OCI-LY1 (cell line): ENCODE results near the gene ZFY.
"Not testable (repeated sequence)": the region's sequence is repeated elsewhere in the genome, so short reads cannot be mapped to it uniquely, and the experiment has no call there.

ENCODE experiments used
- H2AFZ ChIP-seq: fragments of 200-600 bp; sonication (generic), shearing (Covaris generic); 2 replicates; pipeline ENCODE4 v1.6.0; 2014; ENCODE audit warnings: antibody characterized with exemption, mild to moderate bottlenecking, low read length
- H3F3A ChIP-seq: fragments of 200-600 bp; sonication (generic), shearing (Covaris generic); 2 replicates; pipeline ENCODE4 v1.6.0; 2014; ENCODE audit warnings: mild to moderate bottlenecking, antibody characterized with exemption, low read length, moderate library complexity; ENCODE audit not compliant: insufficient read depth
- H3K27ac ChIP-seq: fragments of 200-600 bp; sonication (generic); 2 replicates; pipeline ENCODE4 v1.5.1; 2014; ENCODE audit warnings: low read length, mixed run types, mild to moderate bottlenecking, low read depth; ENCODE audit not compliant: poor library complexity, severe bottlenecking
- H3K27me3 ChIP-seq: fragments of 200-600 bp; sonication (generic); 2 replicates; pipeline ENCODE4 v1.6.0; 2014; ENCODE audit warnings: antibody characterized with exemption, mild to moderate bottlenecking, low read length, moderate library complexity; ENCODE audit not compliant: insufficient read depth
- H3K36me3 ChIP-seq: fragments of 200-600 bp; sonication (generic); 2 replicates; pipeline ENCODE4 v1.6.1; 2014; ENCODE audit warnings: mild to moderate bottlenecking, antibody characterized with exemption, low read length, moderate library complexity, mixed read lengths; ENCODE audit not compliant: insufficient read depth
- H3K4me1 ChIP-seq: fragments of 200-600 bp; sonication (generic); 2 replicates; pipeline ENCODE4 v1.5.1; 2014; ENCODE audit warnings: mild to moderate bottlenecking, low read length, moderate library complexity; ENCODE audit not compliant: insufficient read depth, severe bottlenecking
- H3K4me2 ChIP-seq: fragments of 200-600 bp; sonication (generic), shearing (Covaris generic); 2 replicates; pipeline ENCODE4 v1.6.1; 2014; ENCODE audit warnings: low read length
- H3K4me3 ChIP-seq: fragments of 200-600 bp; sonication (generic); 2 replicates; pipeline ENCODE4 v1.5.1; 2014; ENCODE audit warnings: low read length, low read depth, mild to moderate bottlenecking, mixed read lengths; ENCODE audit not compliant: poor library complexity, severe bottlenecking
- H3K79me2 ChIP-seq: fragments of 200-600 bp; shearing (Covaris generic); 2 replicates; pipeline ENCODE4 v1.6.1; 2016; ENCODE audit warnings: mixed run types, low read length, mixed read lengths; ENCODE audit not compliant: insufficient read depth
- H3K9ac ChIP-seq: fragments of 200-600 bp; sonication (generic), shearing (Covaris generic); 2 replicates; pipeline ENCODE4 v1.6.1; 2014; ENCODE audit warnings: mild to moderate bottlenecking, low read length, mixed read lengths
- H3K9me2 ChIP-seq: fragments of 200-600 bp; sonication (generic), shearing (Covaris generic); 2 replicates; pipeline ENCODE4 v1.6.1; 2014; ENCODE audit warnings: low read depth, mild to moderate bottlenecking, low read length, mixed read lengths
- H3K9me3 ChIP-seq: fragments of 200-600 bp; shearing (Covaris generic); 2 replicates; pipeline ENCODE4 v1.6.1; 2014; ENCODE audit warnings: low read length, mixed read lengths
- H4K20me1 ChIP-seq: fragments of 200-600 bp; sonication (generic), shearing (Covaris generic); 2 replicates; pipeline ENCODE4 v1.6.0; 2016; ENCODE audit warnings: mild to moderate bottlenecking, low read length; ENCODE audit not compliant: insufficient read depth
- CTCF ChIP-seq: fragments of 200-600 bp; sonication (generic), shearing (Covaris generic); IDR thresholded peaks from 2 replicates; pipeline ENCODE4 v1.5.1; 2017; ENCODE audit warnings: mild to moderate bottlenecking, antibody characterized with exemption, low read length, moderate library complexity, mixed read lengths
- EZH2 ChIP-seq: fragments of 200-600 bp; sonication (generic), shearing (Covaris generic); IDR thresholded peaks from 2 replicates; pipeline ENCODE4 v1.8.0; 2017; ENCODE audit warnings: borderline replicate concordance, mixed run types, mild to moderate bottlenecking, antibody characterized with exemption, low read length, moderate library complexity, mixed read lengths

ZFY gene

GRCh38 chrY:2984491-2984890, 49.3 kb downstream of the ZFY start:
- TF ChIP-seq EZH2 (no peak), CTCF (no peak)
- Histone ChIP-seq H3K9me2 (no peaks in the 10 kb centered on the region), H3K9ac (no peak overlapping the region)

GRCh38 chrY:2987178-2987577, 52.0 kb downstream of the ZFY start:
- H3K4me1 ChIP-seq, H3K9ac ChIP-seq, H3K9me3 ChIP-seq, H3K79me2 ChIP-seq, H3K4me3 ChIP-seq, H4K20me1 ChIP-seq, H3K27ac ChIP-seq, H3K27me3 ChIP-seq, H3K36me3 ChIP-seq, H3F3A ChIP-seq, H3K4me2 ChIP-seq, H3K9me2 ChIP-seq, H2AFZ ChIP-seq: not testable (repeated sequence)

More at GRCh38 chrY:2984491-2984890, 49.3 kb downstream of the ZFY start:
- H3K4me2 ChIP-seq = no peak overlapping the region
- no peaks in the 10 kb centered on the region for H3K4me1 ChIP-seq
- no peak overlapping the region for H3K4me3 ChIP-seq
- H3K27ac ChIP-seq = no peak overlapping the region
- H3K27me3 ChIP-seq = no peaks in the 10 kb centered on the region
- no peaks in the 10 kb centered on the region for H4K20me1 ChIP-seq
- no peaks in the 10 kb centered on the region for H3K79me2 ChIP-seq
- no peaks in the 10 kb centered on the region for H3F3A ChIP-seq
- H2AFZ ChIP-seq = no peak overlapping the region
- no peaks in the 10 kb centered on the region for H3K9me3 ChIP-seq
- peaks cover 8% of the 10 kb centered on the region; the same call in 1 of the 2 replicates for H3K36me3 ChIP-seq

- H3F3A ChIP-seq, H3K9me3 ChIP-seq, H3K4me3 ChIP-seq, H3K9ac ChIP-seq, H3K4me2 ChIP-seq, H3K27me3 ChIP-seq, H3K27ac ChIP-seq, H3K9me2 ChIP-seq, H3K79me2 ChIP-seq, H3K36me3 ChIP-seq, H2AFZ ChIP-seq, H4K20me1 ChIP-seq: not testable (repeated sequence)
- peaks cover 27% of the 10 kb centered on the region for H3K4me1 ChIP-seq
Observed at GRCh38 chrY:2997369-2997768, 62.2 kb downstream of the ZFY start.

GRCh38 chrY:3002190-3002589, 67.0 kb downstream of the ZFY start:
- Histone ChIP-seq H3K9me3 (no peaks in the 10 kb centered on the region), H3K79me2 (peaks cover 6% of the 10 kb centered on the region; the same call in 1 of the 2 replicates), H3K4me2 (peak overlapping the region; percentile 98), H3K27ac (peak overlapping the region; percentile 88), H2AFZ (peak overlapping the region; percentile 55; the same call in 1 of the 2 replicates), H3K4me3 (peak overlapping the region; percentile 82), H3F3A (no peaks in the 10 kb centered on the region), H4K20me1 (no peaks in the 10 kb centered on the region), H3K9ac (peak overlapping the region; percentile 80; the same call in 1 of the 2 replicates), H3K4me1 (peaks cover 60% of the 10 kb centered on the region), H3K27me3 (no peaks in the 10 kb centered on the region), H3K9me2 (no peaks in the 10 kb centered on the region), H3K36me3 (no peaks in the 10 kb centered on the region)
- TF ChIP-seq CTCF (no peak), EZH2 (no peak)
